ENCODE measurements around the gene CTPS2. TPM values are rescaled to one million over a fixed set of nuclear protein-coding genes. Genes with fewer than 3 reads are reported as not detected.

Gene CTPS2
- total RNA-seq, 1 experiment from 2014 or later: 3.8 TPM

DNA sequence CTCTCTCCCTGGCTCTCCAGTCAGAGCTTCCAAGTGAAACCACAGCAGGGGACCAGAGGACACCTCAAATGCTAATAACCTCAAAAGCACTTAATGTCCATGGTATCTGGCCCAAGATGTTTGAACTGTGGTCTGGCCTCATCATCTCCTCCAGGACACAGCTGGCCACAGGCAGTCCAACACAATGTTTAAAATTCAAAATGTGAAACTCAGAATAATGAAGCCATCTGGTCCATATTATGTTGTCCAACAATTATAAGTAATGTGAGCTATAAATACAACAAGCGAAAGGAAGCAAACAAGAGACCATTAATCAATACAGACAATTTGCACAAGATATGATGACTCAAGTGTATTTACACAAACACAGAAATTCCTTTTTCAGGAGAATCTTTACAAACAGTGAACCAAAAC, 153.3 kb downstream of the CTPS2 start:
- ChIA-PET CTCF (no interaction called here), POLR2A (no interaction called here)
- H3K27ac ChIP-seq (ENCODE audit: low read length): no peak overlapping the region
- DNase-seq (ENCODE audit: low read depth, low spot score) (no peak), ATAC-seq (no peak)
- no peak for TF ChIP-seq POLR2AphosphoS5 (IDR thresholded peaks at IDR 0.05; ENCODE audit: low read depth, low read length)
- no peaks in the 10 kb centered on the region for H3K36me3 ChIP-seq (ENCODE audit: control insufficient read depth, insufficient read depth, low read length)
- in situ Hi-C loops (cut with HindIII; ENCODE audit: low pct_unique_long_range_greater_than_20kb, low sequenced_read_pairs): no loop called here
- no peak overlapping the region for H3K4me3 ChIP-seq (ENCODE audit: low read depth in 2 of 2, low read length in 2 of 2)
- H3K4me1 ChIP-seq (ENCODE audit: control insufficient read depth, insufficient read depth, low read length): no peaks in the 10 kb centered on the region
- BruUV-seq (replicated peaks): no TSS peak
- no peaks in the 10 kb centered on the region for H3K27me3 ChIP-seq (ENCODE audit: control insufficient read depth, insufficient read depth, low read length)
- intact Hi-C loops (cut with micrococcal nuclease; ENCODE audit: unreplicated experiment): no loop called here
- H3K9me3 ChIP-seq (ENCODE audit: control insufficient read depth, insufficient read depth, low read depth, low read length): no peaks in the 10 kb centered on the region

DNA sequence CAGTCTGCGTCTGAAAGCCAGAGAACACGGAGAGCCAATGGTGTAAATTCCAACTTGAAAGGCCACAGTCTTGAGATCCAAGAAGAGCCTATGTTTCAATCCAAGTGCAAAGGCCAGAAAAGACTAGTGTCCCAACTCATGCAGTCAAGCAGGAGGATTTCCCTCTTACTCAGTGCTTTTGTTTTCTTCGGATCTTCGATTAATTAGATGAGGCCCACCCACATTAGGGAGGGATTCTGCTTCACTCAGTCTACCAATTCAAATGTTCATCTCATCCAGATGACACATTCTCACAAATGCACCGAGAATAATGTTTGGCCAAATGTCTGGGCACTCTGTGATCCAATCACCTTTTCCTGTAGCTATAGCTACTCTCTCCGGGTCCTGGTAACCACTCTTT, 154.0 kb downstream of the CTPS2 start:
- H3K4me1 ChIP-seq (ENCODE audit: control insufficient read depth, insufficient read depth, low read length): no peaks in the 10 kb centered on the region
- no TSS peak for BruUV-seq (replicated peaks)
- no peak overlapping the region for H3K4me3 ChIP-seq (ENCODE audit: low read depth in 2 of 2, low read length in 2 of 2)
- intact Hi-C loops (cut with micrococcal nuclease; ENCODE audit: unreplicated experiment): no loop called here
- no peaks in the 10 kb centered on the region for H3K36me3 ChIP-seq (ENCODE audit: control insufficient read depth, insufficient read depth, low read length)
- no peaks in the 10 kb centered on the region for H3K9me3 ChIP-seq (ENCODE audit: control insufficient read depth, insufficient read depth, low read depth, low read length)
- H3K27ac ChIP-seq (ENCODE audit: low read length): no peak overlapping the region
- ChIA-PET POLR2A (no interaction called here), CTCF (no interaction called here)
- H3K27me3 ChIP-seq (ENCODE audit: control insufficient read depth, insufficient read depth, low read length): no peaks in the 10 kb centered on the region
- no peak for ATAC-seq
- TF ChIP-seq SIN3A (IDR thresholded peaks at IDR 0.05; ENCODE audit: borderline replicate concordance, insufficient read depth, low read depth, low read length) (no peak), TCF7L2 (IDR thresholded peaks at IDR 0.05; ENCODE audit: low read depth, low read length) (no peak)
- TF ChIP-seq, protein P1, sequence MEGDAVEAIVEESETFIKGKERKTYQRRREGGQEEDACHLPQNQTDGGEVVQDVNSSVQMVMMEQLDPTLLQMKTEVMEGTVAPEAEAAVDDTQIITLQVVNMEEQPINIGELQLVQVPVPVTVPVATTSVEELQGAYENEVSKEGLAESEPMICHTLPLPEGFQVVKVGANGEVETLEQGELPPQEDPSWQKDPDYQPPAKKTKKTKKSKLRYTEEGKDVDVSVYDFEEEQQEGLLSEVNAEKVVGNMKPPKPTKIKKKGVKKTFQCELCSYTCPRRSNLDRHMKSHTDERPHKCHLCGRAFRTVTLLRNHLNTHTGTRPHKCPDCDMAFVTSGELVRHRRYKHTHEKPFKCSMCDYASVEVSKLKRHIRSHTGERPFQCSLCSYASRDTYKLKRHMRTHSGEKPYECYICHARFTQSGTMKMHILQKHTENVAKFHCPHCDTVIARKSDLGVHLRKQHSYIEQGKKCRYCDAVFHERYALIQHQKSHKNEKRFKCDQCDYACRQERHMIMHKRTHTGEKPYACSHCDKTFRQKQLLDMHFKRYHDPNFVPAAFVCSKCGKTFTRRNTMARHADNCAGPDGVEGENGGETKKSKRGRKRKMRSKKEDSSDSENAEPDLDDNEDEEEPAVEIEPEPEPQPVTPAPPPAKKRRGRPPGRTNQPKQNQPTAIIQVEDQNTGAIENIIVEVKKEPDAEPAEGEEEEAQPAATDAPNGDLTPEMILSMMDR (IDR thresholded peaks at IDR 0.05): no peak
- no peak for DNase-seq (ENCODE audit: low read depth, low spot score)
- in situ Hi-C loops (cut with HindIII; ENCODE audit: low pct_unique_long_range_greater_than_20kb, low sequenced_read_pairs): no loop called here

DNA sequence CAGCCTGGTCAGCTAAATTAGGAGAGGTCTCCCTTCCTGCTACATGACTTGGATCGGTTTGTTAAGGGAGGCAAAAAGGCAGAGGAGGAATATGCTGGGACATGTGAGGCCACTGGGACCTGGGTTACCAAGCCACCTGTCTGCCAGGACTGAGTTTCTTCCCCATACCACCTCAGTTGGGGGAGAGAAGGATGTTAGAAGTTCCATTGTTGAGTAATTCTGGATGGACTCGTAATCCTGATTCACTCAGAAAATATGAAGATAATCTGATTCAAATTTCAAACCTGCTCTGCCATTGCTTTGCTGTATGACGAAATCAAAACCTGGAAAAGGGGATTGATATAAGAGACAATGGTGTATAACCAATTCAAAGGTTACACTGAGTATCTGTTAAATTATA, 159.9 kb downstream of the CTPS2 start:
- Histone ChIP-seq H3K9me3 (ENCODE audit: control insufficient read depth, insufficient read depth, low read depth, low read length) (no peaks in the 10 kb centered on the region), H3K27ac (ENCODE audit: low read length) (no peak overlapping the region), H3K4me3 (ENCODE audit: low read depth in 2 of 2, low read length in 2 of 2) (no peak overlapping the region), H3K4me1 (ENCODE audit: control insufficient read depth, insufficient read depth, low read length) (no peaks in the 10 kb centered on the region), H3K36me3 (ENCODE audit: control insufficient read depth, insufficient read depth, low read length) (no peaks in the 10 kb centered on the region), H3K27me3 (ENCODE audit: control insufficient read depth, insufficient read depth, low read length) (no peaks in the 10 kb centered on the region)
- BruUV-seq (replicated peaks): no TSS peak
- ChIA-PET CTCF (no interaction called here), POLR2A (no interaction called here)
- intact Hi-C loops (cut with micrococcal nuclease; ENCODE audit: unreplicated experiment) (no loop called here), in situ Hi-C loops (cut with HindIII; ENCODE audit: low pct_unique_long_range_greater_than_20kb, low sequenced_read_pairs) (no loop called here)
- no peak for DNase-seq (ENCODE audit: low read depth, low spot score)
- no peak for ATAC-seq
- TF ChIP-seq SIN3A (IDR thresholded peaks at IDR 0.05; ENCODE audit: borderline replicate concordance, insufficient read depth, low read depth, low read length): no peak
- TF ChIP-seq, protein P2, sequence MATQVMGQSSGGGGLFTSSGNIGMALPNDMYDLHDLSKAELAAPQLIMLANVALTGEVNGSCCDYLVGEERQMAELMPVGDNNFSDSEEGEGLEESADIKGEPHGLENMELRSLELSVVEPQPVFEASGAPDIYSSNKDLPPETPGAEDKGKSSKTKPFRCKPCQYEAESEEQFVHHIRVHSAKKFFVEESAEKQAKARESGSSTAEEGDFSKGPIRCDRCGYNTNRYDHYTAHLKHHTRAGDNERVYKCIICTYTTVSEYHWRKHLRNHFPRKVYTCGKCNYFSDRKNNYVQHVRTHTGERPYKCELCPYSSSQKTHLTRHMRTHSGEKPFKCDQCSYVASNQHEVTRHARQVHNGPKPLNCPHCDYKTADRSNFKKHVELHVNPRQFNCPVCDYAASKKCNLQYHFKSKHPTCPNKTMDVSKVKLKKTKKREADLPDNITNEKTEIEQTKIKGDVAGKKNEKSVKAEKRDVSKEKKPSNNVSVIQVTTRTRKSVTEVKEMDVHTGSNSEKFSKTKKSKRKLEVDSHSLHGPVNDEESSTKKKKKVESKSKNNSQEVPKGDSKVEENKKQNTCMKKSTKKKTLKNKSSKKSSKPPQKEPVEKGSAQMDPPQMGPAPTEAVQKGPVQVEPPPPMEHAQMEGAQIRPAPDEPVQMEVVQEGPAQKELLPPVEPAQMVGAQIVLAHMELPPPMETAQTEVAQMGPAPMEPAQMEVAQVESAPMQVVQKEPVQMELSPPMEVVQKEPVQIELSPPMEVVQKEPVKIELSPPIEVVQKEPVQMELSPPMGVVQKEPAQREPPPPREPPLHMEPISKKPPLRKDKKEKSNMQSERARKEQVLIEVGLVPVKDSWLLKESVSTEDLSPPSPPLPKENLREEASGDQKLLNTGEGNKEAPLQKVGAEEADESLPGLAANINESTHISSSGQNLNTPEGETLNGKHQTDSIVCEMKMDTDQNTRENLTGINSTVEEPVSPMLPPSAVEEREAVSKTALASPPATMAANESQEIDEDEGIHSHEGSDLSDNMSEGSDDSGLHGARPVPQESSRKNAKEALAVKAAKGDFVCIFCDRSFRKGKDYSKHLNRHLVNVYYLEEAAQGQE (IDR thresholded peaks at IDR 0.05; ENCODE audit: insufficient read depth in 1 of 2, low read depth in 2 of 2, low read length in 1 of 2): no peak
- no peak for TF ChIP-seq TCF7L2 (IDR thresholded peaks at IDR 0.05; ENCODE audit: low read depth, low read length)
- no peak for TF ChIP-seq POLR2AphosphoS5 (IDR thresholded peaks at IDR 0.05; ENCODE audit: low read depth, low read length)
- TF ChIP-seq, protein P1 (IDR thresholded peaks at IDR 0.05): no peak

All from Panc1 (cell line).